ENCODE data around the gene BBS7. TPM values are rescaled to one million over a fixed set of nuclear protein-coding genes. Genes with fewer than 3 reads are reported as not detected.

The BBS7 gene
- total and polyA plus RNA-seq, 10 of the 15 experiments (the other 5 are each of a cell fraction or from before 2014, with no cell fraction given), result 5.2 to 15.2 (median 9.0) TPM

DNA sequence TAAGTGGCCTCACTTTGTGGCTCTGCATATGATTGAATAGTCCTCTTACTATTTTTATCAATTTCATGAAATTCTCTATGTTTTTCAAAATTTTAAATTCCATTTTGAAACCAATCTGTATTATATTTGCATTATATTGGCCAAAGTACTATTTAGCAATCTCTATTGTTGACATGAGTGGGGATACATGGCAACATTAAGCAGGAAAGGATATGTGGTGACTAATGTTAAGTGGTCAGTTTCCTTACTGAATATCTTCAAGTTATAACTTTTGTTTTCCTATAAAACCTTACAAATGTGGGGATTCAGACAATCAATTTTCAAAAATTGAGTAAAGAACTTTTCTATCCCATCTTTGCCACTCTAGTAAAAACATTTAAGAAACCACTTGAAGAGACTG is 10.2 kb downstream of the BBS7 start (continued):
- TF ChIP-seq CTCF (IDR thresholded peaks at IDR 0.05 in 2 of 3, conservative IDR thresholded peaks at IDR 0.05 in 1 of 3; ENCODE audit: control insufficient read depth in 2 of 3, extremely low read depth in 1 of 3, insufficient read depth in 1 of 3, low read depth in 3 of 3, low read length in 3 of 3) (no peak), RFX5 (IDR thresholded peaks at IDR 0.05; ENCODE audit: low read depth, low read length) (no peak), RELA (IDR thresholded peaks at IDR 0.05; ENCODE audit: borderline replicate concordance, partially characterized antibody) (no peak), PAX8 (IDR thresholded peaks at IDR 0.05) (no peak)

DNA sequence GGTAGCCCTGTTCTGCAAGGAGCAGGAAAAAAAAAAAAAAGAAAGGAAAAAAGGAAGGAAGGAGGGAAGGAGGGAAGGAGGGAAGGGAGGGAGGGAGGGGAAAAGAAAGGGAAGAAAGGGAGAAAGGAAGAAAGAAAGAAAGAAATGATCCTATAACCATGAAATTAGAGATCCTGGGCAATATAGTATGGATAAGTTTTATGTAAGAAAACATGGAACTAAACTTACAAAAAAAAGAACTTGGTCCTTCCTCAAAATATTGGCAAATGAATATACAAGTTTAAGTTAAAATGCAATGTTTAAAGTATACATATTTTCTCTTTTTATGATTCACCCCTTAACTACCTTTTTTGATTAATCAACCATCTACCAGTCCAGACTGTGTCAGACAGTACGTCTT is 18.9 kb downstream of the BBS7 start:
- Histone ChIP-seq H4K20me1 (ENCODE audit: control insufficient read depth, insufficient read depth) (no peaks in the 10 kb centered on the region), H3K9ac (ENCODE audit: control insufficient read depth, insufficient read depth, low read length) (no peak overlapping the region), H3K4me1 (ENCODE audit: control insufficient read depth, insufficient read depth, low read length) (no peaks in the 10 kb centered on the region), H3K79me2 (ENCODE audit: control insufficient read depth, insufficient read depth, low read length) (no peaks in the 10 kb centered on the region), H3K27me3 (replicated peaks in 1 of 2; ENCODE audit: control insufficient read depth in 2 of 2, insufficient read depth in 2 of 2, low read length in 1 of 2) (no peaks in the 10 kb centered on the region), H3K36me3 (ENCODE audit: control insufficient read depth in 2 of 2, insufficient read depth in 2 of 2, low read length in 1 of 2) (no peaks in the 10 kb centered on the region; a peak in 1 of 4 replicates), H3K27ac (ENCODE audit: control insufficient read depth, insufficient read depth) (no peak overlapping the region), H2AFZ (ENCODE audit: control insufficient read depth, low read depth, low read length) (no peak overlapping the region), H3K4me2 (ENCODE audit: control insufficient read depth, insufficient read depth) (no peak overlapping the region), H3K9me3 (replicated peaks; ENCODE audit: control insufficient read depth, insufficient read depth, low read length) (no peaks in the 10 kb centered on the region), H3K4me3 (no peak overlapping the region)
- POLR2A ChIA-PET, result no interaction called here
- intact Hi-C loops (cut with micrococcal nuclease; ENCODE audit: unreplicated experiment), result no loop called here
- DNase-seq (ENCODE audit: low read depth, low spot score), result no peak
- in situ Hi-C loops (cut with MboI), result no loop called here
- CTCF ChIA-PET, result no interaction called here
- BruUV-seq (replicated peaks), result no TSS peak
- TF ChIP-seq MEF2B (IDR thresholded peaks at IDR 0.05; ENCODE audit: partially characterized antibody, poor library complexity, severe bottlenecking) (no peak), POLR2A (IDR thresholded peaks at IDR 0.05; ENCODE audit: low read depth, low read length) (no peak), MTA2 (IDR thresholded peaks at IDR 0.05; ENCODE audit: low read depth) (no peak), POLR2AphosphoS5 (IDR thresholded peaks at IDR 0.05; ENCODE audit: low read length) (no peak), NFXL1 (IDR thresholded peaks at IDR 0.05; ENCODE audit: borderline replicate concordance) (no peak), CBX3 (IDR thresholded peaks at IDR 0.05; ENCODE audit: borderline replicate concordance, low read depth) (no peak), E4F1 (IDR thresholded peaks at IDR 0.05; ENCODE audit: borderline replicate concordance, partially characterized antibody) (no peak), KLF5 (IDR thresholded peaks at IDR 0.05; ENCODE audit: partially characterized antibody) (no peak), ZNF622 (IDR thresholded peaks at IDR 0.05) (no peak), SPI1 (IDR thresholded peaks at IDR 0.05; ENCODE audit: borderline replicate concordance, insufficient read depth, low read depth, low read length) (no peak), USF2 (IDR thresholded peaks at IDR 0.05; ENCODE audit: borderline replicate concordance, low read depth, low read length) (no peak), NFIC (IDR thresholded peaks at IDR 0.05; ENCODE audit: low read depth, low read length) (no peak)
- TF ChIP-seq, protein P1, sequence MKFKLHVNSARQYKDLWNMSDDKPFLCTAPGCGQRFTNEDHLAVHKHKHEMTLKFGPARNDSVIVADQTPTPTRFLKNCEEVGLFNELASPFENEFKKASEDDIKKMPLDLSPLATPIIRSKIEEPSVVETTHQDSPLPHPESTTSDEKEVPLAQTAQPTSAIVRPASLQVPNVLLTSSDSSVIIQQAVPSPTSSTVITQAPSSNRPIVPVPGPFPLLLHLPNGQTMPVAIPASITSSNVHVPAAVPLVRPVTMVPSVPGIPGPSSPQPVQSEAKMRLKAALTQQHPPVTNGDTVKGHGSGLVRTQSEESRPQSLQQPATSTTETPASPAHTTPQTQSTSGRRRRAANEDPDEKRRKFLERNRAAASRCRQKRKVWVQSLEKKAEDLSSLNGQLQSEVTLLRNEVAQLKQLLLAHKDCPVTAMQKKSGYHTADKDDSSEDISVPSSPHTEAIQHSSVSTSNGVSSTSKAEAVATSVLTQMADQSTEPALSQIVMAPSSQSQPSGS (IDR thresholded peaks at IDR 0.05; ENCODE audit: low read length), result no peak
- ATAC-seq, result no peak
- RAD21 ChIA-PET (ENCODE audit: unreplicated experiment), result no interaction called here
- FAIRE-seq, result no peak
- 100% methylated on average over 1 of the region's 1 CpG for WGBS (ENCODE audit: insufficient coverage, insufficient replicate concordance, low lambda C conversion rate, missing lambda C conversion rate)
- SMC1A ChIA-PET (ENCODE audit: uncharacterized antibody, unreplicated experiment), result no interaction called here
